Naive thymus-derived CD4-positive, alpha-beta T cell (primary cell): Measurements from ENCODE around the gene GRIN2C. TPM values are rescaled to one million over a fixed set of nuclear protein-coding genes. Genes with fewer than 3 reads are reported as not detected.

ENCODE experiments used
- ATAC-seq: fragments of 150-1000 bp; cut with Tn5 transposase; 2 replicates; pipeline ENCODE4 v1.10.0; 2021; ENCODE audit warnings: mild to moderate bottlenecking, moderate library complexity
- CTCF ChIA-PET: fragments of 350-600 bp; sonication (Branson Sonifier 250); formaldehyde crosslinking; loops from one replicate; lab custom pipeline; 2021; ENCODE audit warnings: antibody characterized with exemption; lab: Charles Lee
- POLR2A ChIA-PET: fragments of 350-600 bp; sonication (Branson Sonifier 250); formaldehyde crosslinking; loops from one replicate; lab custom pipeline; 2021; ENCODE audit warnings: antibody characterized with exemption, inconsistent platforms; lab: Charles Lee
- DNase-seq, 9 donors: peaks; one replicate each; pipeline versions ENCODE4 v3.0.0 to v3.0.0-alpha.2; 2020 to 2022; ENCODE audit warnings: mixed read lengths in 1 of 9
- H3K27ac ChIP-seq: one replicate; pipeline ENCODE4 v1.7.0; 2013; ENCODE audit warnings: mild to moderate bottlenecking, low read depth, low read length, moderate library complexity
- H3K27me3 ChIP-seq, 2 donors: one replicate each; pipeline ENCODE4 v1.7.0; 2013; ENCODE audit warnings: low read length in 2 of 2, mild to moderate bottlenecking in 2 of 2, moderate library complexity in 2 of 2; ENCODE audit not compliant: control insufficient read depth in 2 of 2, insufficient read depth in 2 of 2
- H3K36me3 ChIP-seq, 3 experiments: 1 replicate in 2 of 3; 2 replicates in 1 of 3; pipeline ENCODE4 v1.7.0; 2013; ENCODE audit warnings: low read length in 3 of 3, mild to moderate bottlenecking in 3 of 3, moderate library complexity in 1 of 3; ENCODE audit not compliant: insufficient read depth in 3 of 3, control insufficient read depth in 2 of 3
- H3K4me1 ChIP-seq, 2 donors: one replicate each; pipeline ENCODE4 v1.7.0; 2013; ENCODE audit warnings: low read length in 2 of 2, mild to moderate bottlenecking in 2 of 2, moderate library complexity in 1 of 2; ENCODE audit not compliant: control insufficient read depth in 2 of 2, insufficient read depth in 2 of 2
- H3K4me3 ChIP-seq: 2 replicates; pipeline ENCODE4 v1.7.0; 2013; ENCODE audit warnings: mild to moderate bottlenecking, low read length
- H3K9me3 ChIP-seq, 3 experiments: 1 replicate in 2 of 3; 2 replicates in 1 of 3; pipeline ENCODE4 v1.7.0; 2013; ENCODE audit warnings: low read length in 3 of 3; ENCODE audit not compliant: control insufficient read depth in 2 of 3
- H3K27ac Mint-ChIP-seq, 9 donors: one replicate each; pipeline ENCODE4 v1.8.0; 2020 to 2022; ENCODE audit warnings: mixed read lengths in 9 of 9, mild to moderate bottlenecking in 8 of 9, moderate library complexity in 5 of 9, inconsistent platforms in 2 of 9
- H3K27me3 Mint-ChIP-seq, 5 donors: one replicate each; pipeline ENCODE4 v1.8.0; 2021 to 2022; ENCODE audit warnings: mixed read lengths in 5 of 5, mild to moderate bottlenecking in 1 of 5
- H3K36me3 Mint-ChIP-seq, 5 donors: one replicate each; pipeline ENCODE4 v1.8.0; 2020 to 2022; ENCODE audit warnings: mixed read lengths in 5 of 5, mild to moderate bottlenecking in 3 of 5, inconsistent platforms in 1 of 5
- H3K4me1 Mint-ChIP-seq, 7 donors: one replicate each; pipeline ENCODE4 v1.8.0; 2020 to 2022; ENCODE audit warnings: mixed read lengths in 7 of 7, mild to moderate bottlenecking in 3 of 7, inconsistent platforms in 1 of 7
- H3K4me3 Mint-ChIP-seq, 10 donors: one replicate each; pipeline ENCODE4 v1.8.0; 2020 to 2022; ENCODE audit warnings: mild to moderate bottlenecking in 10 of 10, mixed read lengths in 10 of 10, moderate library complexity in 6 of 10, inconsistent platforms in 2 of 10
- H3K9me3 Mint-ChIP-seq, 11 donors: one replicate each; pipeline ENCODE4 v1.8.0; 2020 to 2022; ENCODE audit warnings: mixed read lengths in 11 of 11, mild to moderate bottlenecking in 4 of 11, inconsistent platforms in 1 of 11, moderate library complexity in 1 of 11
- intact Hi-C, 2 donors: fragments of 100-400 bp; cut with micrococcal nuclease; formaldehyde crosslinking; loops; one replicate each; pipeline ENCODE4 v1.15.1; 2023
- polyA plus RNA-seq, 2 donors: library from polyadenylated mRNA; unstranded; fragments of 300-500 nt; fragmentation: Illumina TruSeq; gene quantifications; one replicate each; pipeline ENCODE4 v1.2.3, GENCODE V29; 2021
- total RNA-seq, 6 experiments: library from RNA in 5 of 6; stranded (reverse) in 5 of 6; gene quantifications; 1 replicate in 5 of 6; 2 replicates in 1 of 6; pipeline ENCODE4 v1.2.3 and lab custom pipeline; 2021 to 2026

GRIN2C gene
- total and polyA plus RNA-seq, 7 experiments from 2014 or later: 0.12 to 0.15 TPM; not detected in 5

DNA sequence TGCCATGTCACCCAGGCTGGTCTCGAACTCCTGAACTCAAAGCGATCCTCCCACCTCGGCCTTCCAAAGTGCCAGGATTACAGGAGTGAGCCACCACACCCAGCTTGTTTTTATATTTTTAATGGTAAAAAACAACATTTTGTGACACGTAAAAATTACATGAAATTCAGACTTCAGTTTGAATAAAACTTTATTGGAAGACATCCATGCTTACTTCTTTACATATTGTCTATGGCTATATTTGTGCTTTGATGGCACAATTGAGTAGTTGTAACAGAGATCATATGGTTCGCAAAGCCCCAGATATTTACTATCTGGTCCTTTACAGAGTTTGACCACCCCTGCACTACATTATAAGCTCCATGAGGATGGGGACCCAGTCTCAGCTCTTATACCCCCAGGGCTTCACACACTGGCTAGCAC, 14.9 kb upstream of the GRIN2C start:
- H3K9me3 Mint-ChIP-seq: peaks cover 0 to 2% (median 0%) of the 10 kb centered on the region in 11 donors
- Histone ChIP-seq H3K4me1 (peaks cover 11 to 14% of the 10 kb centered on the region in 2 donors), H3K36me3 (no peaks in the 10 kb centered on the region), H3K4me3 (no peak overlapping the region), H3K27ac (no peak overlapping the region), H3K9me3 (no peaks in the 10 kb centered on the region), H3K27me3 (no peaks in the 10 kb centered on the region)
- peaks cover 0 to 3% (median 0%) of the 10 kb centered on the region in 5 donors for H3K27me3 Mint-ChIP-seq
- intact Hi-C loops: loop anchor here in 1 of 2 donors (5.0 kb wide), 1 partner anchor 793 kb away; the partner anchor contains the start of genes RECQL5 and SAP30BP
- peak overlapping the region in 1 of 10 donors; percentile 13 for H3K4me3 Mint-ChIP-seq
- peak overlapping the region in 1 of 9 donors; percentile 19 for H3K27ac Mint-ChIP-seq
- ChIA-PET CTCF (interaction anchor here (1.1 to 2.4 kb wide), 2 partner anchors 10 to 83 kb away, joined by 3 to 10 read pairs; no protein-coding TSS in a partner anchor), POLR2A (no interaction called here)
- H3K4me1 Mint-ChIP-seq: peaks cover 18 to 33% (median 23%) of the 10 kb centered on the region in 7 donors
- ATAC-seq: no peak
- DNase-seq: no peak
- peaks cover 0 to 6% (median 0%) of the 10 kb centered on the region in 5 donors for H3K36me3 Mint-ChIP-seq

DNA sequence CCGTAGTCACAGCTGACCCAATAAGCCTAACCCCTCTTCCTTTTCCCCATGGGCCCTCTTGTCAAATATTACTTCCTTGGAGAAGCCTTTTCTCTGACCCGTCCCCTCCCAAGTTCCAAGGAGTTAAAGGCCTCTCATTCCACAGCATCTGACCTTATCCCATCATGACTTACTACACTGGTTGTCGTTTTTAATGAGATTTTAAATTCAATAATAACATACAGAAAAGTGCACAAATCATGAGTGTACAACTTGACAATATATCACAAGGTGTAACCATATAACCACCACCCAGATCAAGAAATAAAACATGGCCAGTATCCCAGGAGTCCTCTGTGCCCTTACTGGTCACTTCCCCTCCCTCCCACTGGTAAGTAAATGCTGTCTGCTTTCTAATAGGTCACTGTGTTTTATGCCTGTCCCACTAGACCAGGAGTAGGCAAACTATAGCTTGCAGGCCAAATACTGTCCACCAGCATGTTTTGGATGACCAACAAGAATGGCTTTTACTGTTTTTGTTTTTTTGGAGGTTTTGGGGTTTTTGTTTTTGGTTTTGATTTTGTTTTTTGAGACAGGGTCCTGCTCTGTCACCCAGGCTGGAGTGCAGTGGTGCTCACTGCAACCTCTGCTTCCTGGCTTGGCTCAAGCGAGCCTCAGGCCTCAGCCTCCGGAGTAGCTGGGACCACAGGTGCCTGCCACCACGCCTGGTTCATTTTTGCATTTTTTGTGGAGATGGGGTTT, 14.4 kb upstream of the GRIN2C start:
- H3K27me3 Mint-ChIP-seq: peaks cover 0 to 3% (median 0%) of the 10 kb centered on the region in 5 donors
- DNase-seq (no peak), ATAC-seq (no peak)
- Histone ChIP-seq H3K27ac (peak overlapping the region; percentile 91), H3K27me3 (no peaks in the 10 kb centered on the region), H3K4me3 (peak overlapping the region; percentile 78), H3K9me3 (no peaks in the 10 kb centered on the region), H3K4me1 (peaks cover 11 to 14% of the 10 kb centered on the region in 2 donors), H3K36me3 (no peaks in the 10 kb centered on the region)
- peak overlapping the region; percentile 74 to 96 (median 88) for H3K4me3 Mint-ChIP-seq
- POLR2A ChIA-PET: interaction anchor here (0.6 to 1.6 kb wide), 8 partner anchors 29 to 388 kb away, joined by 3 to 6 read pairs (median 4); partner anchors contain the start of genes GGA3, MRPS7 and NUP85
- intact Hi-C loops: loop anchor here (1.0 to 5.0 kb wide), 18 partner anchors 9 to 793 kb away; partner anchors contain the start of genes GRB2 (in 2 of the 2), NAT9 (in 2 of the 2), NHERF1 (in 2 of the 2) and GGA3 (in 1 of the 2)
- peaks cover 18 to 33% (median 22%) of the 10 kb centered on the region in 7 donors for H3K4me1 Mint-ChIP-seq
- peaks cover 0 to 6% (median 0%) of the 10 kb centered on the region in 5 donors for H3K36me3 Mint-ChIP-seq
- H3K27ac Mint-ChIP-seq: peak overlapping the region; percentile 94 to 99 (median 97)
- CTCF ChIA-PET: interaction anchor here (0.9 to 2.4 kb wide), 5 partner anchors 9 to 216 kb away, joined by 3 to 10 read pairs (median 5); partner anchors contain the start of gene RAB37
- peaks cover 0 to 2% (median 0%) of the 10 kb centered on the region in 11 donors for H3K9me3 Mint-ChIP-seq

GRCh38 chr17:74873037-74873873, 13.6 kb upstream of the GRIN2C start:
- peaks cover 18 to 41% (median 22%) of the 10 kb centered on the region in 7 donors for H3K4me1 Mint-ChIP-seq
- DNase-seq: peak; percentile 91 to 100 (median 98)
- ChIA-PET POLR2A (interaction anchor here (0.6 to 1.6 kb wide), 13 partner anchors 18 to 397 kb away, joined by 3 to 8 read pairs (median 3); partner anchors contain the start of genes GGA3, MIF4GD, MRPS7 and NUP85), CTCF (interaction anchor here (0.7 to 2.4 kb wide), 7 partner anchors 8 to 349 kb away, joined by 3 to 10 read pairs (median 5); partner anchors contain the start of gene RAB37)
- H3K36me3 ChIP-seq: no peaks in the 10 kb centered on the region
- intact Hi-C loops: loop anchor here (1.0 to 5.0 kb wide), 18 partner anchors 8 to 794 kb away; partner anchors contain the start of genes GRB2 (in 2 of the 2), NAT9 (in 2 of the 2), NHERF1 (in 2 of the 2) and GGA3 (in 1 of the 2)
- peak overlapping the region; percentile 87 for H3K4me3 ChIP-seq
- H3K4me3 Mint-ChIP-seq: peak overlapping the region; percentile 74 to 96 (median 88)
- H3K36me3 Mint-ChIP-seq: peaks cover 0 to 6% (median 0%) of the 10 kb centered on the region in 5 donors
- no peaks in the 10 kb centered on the region for H3K27me3 ChIP-seq
- peaks cover 0 to 3% (median 0%) of the 10 kb centered on the region in 5 donors for H3K27me3 Mint-ChIP-seq
- H3K4me1 ChIP-seq: peaks cover 11 to 14% of the 10 kb centered on the region in 2 donors
- peak overlapping the region; percentile 94 to 99 (median 97) for H3K27ac Mint-ChIP-seq
- peak; percentile 97 for ATAC-seq
- peak overlapping the region; percentile 91 for H3K27ac ChIP-seq
- H3K9me3 ChIP-seq: no peaks in the 10 kb centered on the region
- H3K9me3 Mint-ChIP-seq: peaks cover 0 to 2% (median 0%) of the 10 kb centered on the region in 11 donors

- ATAC-seq (no peak), DNase-seq (no peak)
- Mint-ChIP-seq H3K36me3 (peaks cover 0 to 6% (median 0%) of the 10 kb centered on the region in 5 donors), H3K27ac (peak within 1 kb of the TSS; percentile 94 to 99 (median 97)), H3K4me1 (peaks cover 18 to 41% (median 22%) of the 10 kb centered on the region in 7 donors), H3K4me3 (peak within 1 kb of the TSS; percentile 74 to 96 (median 89)), H3K27me3 (peaks cover 0 to 3% (median 0%) of the 10 kb centered on the region in 5 donors), H3K9me3 (peaks cover 0 to 2% (median 0%) of the 10 kb centered on the region in 11 donors)
- no peaks in the 10 kb centered on the region for H3K36me3 ChIP-seq
- ChIA-PET CTCF (interaction anchor here (1.0 to 2.4 kb wide), 5 partner anchors 7 to 136 kb away, joined by 3 to 10 read pairs (median 6); partner anchors contain the start of gene RAB37), POLR2A (interaction anchor here (0.7 to 1.6 kb wide), 9 partner anchors 17 to 398 kb away, joined by 3 to 8 read pairs (median 5); partner anchors contain the start of genes GGA3, MIF4GD and MRPS7)
- intact Hi-C loops: loop anchor here (1.0 to 5.0 kb wide), 18 partner anchors 7 to 795 kb away; partner anchors contain the start of genes GRB2 (in 2 of the 2), NAT9 (in 2 of the 2), NHERF1 (in 2 of the 2) and GGA3 (in 1 of the 2)
- peak within 1 kb of the TSS; percentile 91 for H3K27ac ChIP-seq
- H3K4me1 ChIP-seq: peaks cover 11 to 14% of the 10 kb centered on the region in 2 donors
- no peaks in the 10 kb centered on the region for H3K9me3 ChIP-seq
- peak within 1 kb of the TSS; percentile 87 for H3K4me3 ChIP-seq
- H3K27me3 ChIP-seq: no peaks in the 10 kb centered on the region
Observed at GRCh38 chr17:74872313-74873036, 12.8 kb upstream of the GRIN2C start, which contains the start of gene FDXR. FDXR (minus strand) TSS chr17:74872994; CDS start chr17:74872944, 50 bp downstream.

GRCh38 chr17:74871356-74872076, 11.8 kb upstream of the GRIN2C start:
- intact Hi-C loops: loop anchor here (2.0 to 5.0 kb wide), 6 partner anchors 19 to 796 kb away; partner anchors contain the start of genes GRB2 (in 1 of the 2), LLGL2 (in 1 of the 2), RECQL5 (in 1 of the 2) and RPL38 (in 1 of the 2)
- CTCF ChIA-PET: interaction anchor here (1.9 kb wide), 1 partner anchor 80 kb away, joined by 6 read pairs; no protein-coding TSS in a partner anchor
- no peaks in the 10 kb centered on the region for H3K9me3 ChIP-seq

More at GRCh38 chr17:74871356-74872076, 11.8 kb upstream of the GRIN2C start:
- Histone ChIP-seq H3K27me3 (no peaks in the 10 kb centered on the region), H3K27ac (no peak overlapping the region), H3K4me1 (peaks cover 11 to 14% of the 10 kb centered on the region in 2 donors), H3K4me3 (no peak overlapping the region), H3K36me3 (no peaks in the 10 kb centered on the region)
- H3K4me3 Mint-ChIP-seq: peak overlapping the region; percentile 44 to 95 (median 76)
- ATAC-seq (no peak), DNase-seq (no peak)
- no peak overlapping the region for H3K27ac Mint-ChIP-seq
- peaks cover 0 to 2% (median 0%) of the 10 kb centered on the region in 11 donors for H3K9me3 Mint-ChIP-seq
- peaks cover 0 to 6% (median 0%) of the 10 kb centered on the region in 5 donors for H3K36me3 Mint-ChIP-seq
- H3K4me1 Mint-ChIP-seq: peaks cover 18 to 41% (median 22%) of the 10 kb centered on the region in 7 donors
- H3K27me3 Mint-ChIP-seq: peaks cover 0 to 3% (median 0%) of the 10 kb centered on the region in 5 donors
- POLR2A ChIA-PET: interaction anchor here (0.7 kb wide), 1 partner anchor 122 kb away, joined by 3 read pairs; no protein-coding TSS in a partner anchor
